K562 (cell line): Measurements from ENCODE around the gene DSCAM. TPM values are rescaled to one million over a fixed set of nuclear protein-coding genes. Genes with fewer than 3 reads are reported as not detected.

ENCODE experiments used
- ATAC-seq: fragments of 200-7000 bp; cut with Tn5 transposase; 3 replicates; pipeline ENCODE4 v1.9.1; 2020; ENCODE audit warnings: moderate library complexity
- BruUV-seq: library from RNA; stranded (reverse); fragments of 400-500 nt; replicated peaks from 2 replicates; lab custom pipeline; 2021; lab: Mats Ljungman, UMichigan
- CTCF ChIA-PET: fragments of 300-600 bp; formaldehyde crosslinking; extraction: SDS; loops from one replicate; lab custom pipeline; 2021; ENCODE audit warnings: low intra/inter-chr PET ratio; lab: Yijun Ruan, JAX
- POLR2A ChIA-PET: fragments of 300-600, 350-650 bp; sonication (Branson Sonifier 250); formaldehyde crosslinking; extraction: SDS; loops from one replicate; lab custom pipeline; 2021; ENCODE audit warnings: antibody characterized with exemption, inconsistent platforms; lab: Yijun Ruan, JAX
- DNase-seq, 4 experiments: peaks; one replicate each; pipeline versions ENCODE4 v3.0.0 to v3.0.0-alpha.2; 2011 to 2018; ENCODE audit warnings: low spot score in 3 of 4, mixed read lengths in 3 of 4; ENCODE audit errors: extremely low read depth in 1 of 4
- FAIRE-seq: peaks from 2 replicates; lab custom pipeline; 2011; peaks lifted over from hg19 to GRCh38; lab: Jason Lieb, UNC
- H2AFZ ChIP-seq: 2 replicates; pipeline ENCODE4 v1.6.0; 2011; ENCODE audit warnings: low read depth, low read length, control low read depth, inconsistent platforms
- H3K27ac ChIP-seq: fragments of 200-600 bp; 3 replicates; pipeline ENCODE4 v1.8.0; 2011; ENCODE audit warnings: low read depth, mild to moderate bottlenecking, control low read depth, inconsistent platforms, low read length, moderate library complexity, mixed read lengths; ENCODE audit errors: extremely low read depth
- H3K27me3 ChIP-seq, 2 experiments: fragments of 300-600 bp in 1 of 2; 2 replicates in 1 of 2; 3 replicates in 1 of 2; pipeline versions ENCODE4 v1.6.0 to v1.8.0; 2011; ENCODE audit warnings: inconsistent platforms in 2 of 2, low read length in 2 of 2, mild to moderate bottlenecking in 1 of 2, mixed read lengths in 1 of 2, moderate library complexity in 1 of 2; ENCODE audit not compliant: control insufficient read depth in 2 of 2, insufficient read depth in 2 of 2
- H3K36me3 ChIP-seq: fragments of 300-600 bp; 3 replicates; pipeline ENCODE4 v1.8.0; 2011; ENCODE audit warnings: mild to moderate bottlenecking, low read length, inconsistent platforms; ENCODE audit not compliant: control insufficient read depth, insufficient read depth
- H3K4me1 ChIP-seq, 2 experiments: fragments of 200-600 bp in 1 of 2; replicated peaks in 1 of 2; 2 replicates in 1 of 2; 3 replicates in 1 of 2; pipeline versions ENCODE4 v1.5.1 to v1.8.0; 2011; ENCODE audit warnings: inconsistent platforms in 2 of 2, low read length in 2 of 2, mild to moderate bottlenecking in 1 of 2, mixed read lengths in 1 of 2, moderate library complexity in 1 of 2; ENCODE audit not compliant: control insufficient read depth in 2 of 2, insufficient read depth in 2 of 2
- H3K4me2 ChIP-seq: 2 replicates; pipeline ENCODE4 v1.6.1; 2011; ENCODE audit warnings: low read length, control low read depth, inconsistent platforms, mixed read lengths; ENCODE audit not compliant: insufficient read depth
- H3K4me3 ChIP-seq: fragments of 200-600 bp; sonication (generic), shearing (Covaris generic); 2 replicates; pipeline ENCODE4 v1.5.1; 2016; ENCODE audit warnings: control low read depth, inconsistent platforms
- H3K79me2 ChIP-seq: fragments of 200-600 bp; 3 replicates; pipeline ENCODE4 v1.8.0; 2011; ENCODE audit warnings: low read length, inconsistent platforms; ENCODE audit not compliant: control insufficient read depth, insufficient read depth
- H3K9ac ChIP-seq, 2 experiments: 2 replicates each; pipeline versions ENCODE4 v1.6.0 to v1.6.1; 2011; ENCODE audit warnings: low read depth in 2 of 2, low read length in 2 of 2, control low read depth in 1 of 2, inconsistent platforms in 1 of 2, mild to moderate bottlenecking in 1 of 2, mixed read lengths in 1 of 2; ENCODE audit not compliant: insufficient read depth in 1 of 2
- H3K9me1 ChIP-seq: one replicate; pipeline ENCODE4 v1.6.0; 2011; ENCODE audit warnings: inconsistent platforms, mild to moderate bottlenecking, low read length, moderate library complexity; ENCODE audit not compliant: control insufficient read depth, insufficient read depth
- H3K9me3 ChIP-seq: replicated peaks from 2 replicates; pipeline ENCODE4 v1.5.1; 2011; ENCODE audit warnings: low read depth, low read length, inconsistent platforms; ENCODE audit not compliant: control insufficient read depth, insufficient read depth
- H4K20me1 ChIP-seq: replicated peaks from 2 replicates; pipeline ENCODE4 v1.6.1; 2011; ENCODE audit warnings: low read length, inconsistent platforms, mixed read lengths; ENCODE audit not compliant: control insufficient read depth, insufficient read depth
- CHD4 ChIP-seq: fragments of 200-600 bp; sonication (generic); IDR thresholded peaks from 3 replicates; pipeline ENCODE4 v1.6.1; 2012; ENCODE audit warnings: low read depth, mild to moderate bottlenecking, mixed read lengths, low read length, inconsistent platforms; ENCODE audit not compliant: insufficient read depth, insufficient replicate concordance, poor library complexity, severe bottlenecking
- CREM ChIP-seq: IDR thresholded peaks from 2 replicates; pipeline ENCODE4 v1.6.1; 2014; ENCODE audit warnings: antibody characterized with exemption, low read depth
- DMBX1 ChIP-seq: fragments of 250-450 bp; sonication (Bioruptor Pico); IDR thresholded peaks from 2 replicates; pipeline ENCODE4 v1.8.0; 2022; ENCODE audit warnings: inconsistent platforms, mild to moderate bottlenecking, moderate library complexity, borderline replicate concordance
- FOXJ2 ChIP-seq: fragments of 200-800 bp; sonication (Bioruptor generic); IDR thresholded peaks from 2 replicates; pipeline ENCODE4 v1.6.1; 2016; ENCODE audit warnings: missing genetic modification characterization, missing compliant biosample characterization
- JUND ChIP-seq, 2 experiments: IDR thresholded peaks; 2 replicates in 1 of 2; 3 replicates in 1 of 2; pipeline ENCODE4 v1.6.1; 2011; ENCODE audit warnings: borderline replicate concordance in 2 of 2, low read depth in 2 of 2, low read length in 2 of 2, improper control_type of control experiment in 1 of 2, missing biosample characterization in 1 of 2, missing genetic modification characterization in 1 of 2, missing genetic modification reagents in 1 of 2
- KDM1A ChIP-seq, 2 experiments: fragments of 450-650 bp; IDR thresholded peaks; 2 replicates each; pipeline ENCODE4 v1.6.1; 2016; ENCODE audit warnings: mild to moderate bottlenecking in 2 of 2
- KLF6 ChIP-seq: fragments of 250-450 bp; sonication (Bioruptor Pico); IDR thresholded peaks from 2 replicates; pipeline ENCODE4 v1.4.0; 2020; ENCODE audit warnings: mild to moderate bottlenecking, moderate library complexity, borderline replicate concordance
- MTA2 ChIP-seq: fragments of 450-650 bp; IDR thresholded peaks from 2 replicates; pipeline ENCODE4 v1.6.1; 2016; ENCODE audit warnings: low read depth
- NR4A1 ChIP-seq, 2 experiments: fragments of 250-450 bp in 1 of 2; fragments of 450-650 bp in 1 of 2; sonication (Bioruptor Pico) in 1 of 2; IDR thresholded peaks; 2 replicates each; pipeline versions ENCODE4 v1.4.0 to v1.6.1; 2016 to 2020; ENCODE audit warnings: mild to moderate bottlenecking in 2 of 2, missing compliant biosample characterization in 1 of 2, missing genetic modification characterization in 1 of 2, moderate library complexity in 1 of 2
- SIN3A ChIP-seq, 2 experiments: fragments of 150-350 bp in 1 of 2; IDR thresholded peaks; 2 replicates each; pipeline ENCODE4 v1.6.1; 2011 to 2016; ENCODE audit warnings: borderline replicate concordance in 2 of 2, low read depth in 2 of 2, low read length in 2 of 2, mild to moderate bottlenecking in 2 of 2, moderate library complexity in 2 of 2; ENCODE audit not compliant: control insufficient read depth in 1 of 2
- SUPT5H ChIP-seq: fragments of 450-650 bp; IDR thresholded peaks from 2 replicates; pipeline ENCODE4 v1.6.1; 2016
- ZNF174 ChIP-seq: fragments of 250-450 bp; sonication (Bioruptor Pico); IDR thresholded peaks from 2 replicates; pipeline ENCODE4 v1.4.0; 2020; ENCODE audit warnings: mild to moderate bottlenecking
- ZNF274 ChIP-seq: IDR thresholded peaks from 2 replicates; pipeline ENCODE4 v1.6.1; 2011; ENCODE audit warnings: low read depth, mild to moderate bottlenecking, low read length, moderate library complexity, borderline replicate concordance
- ZNF717 ChIP-seq: fragments of 250-450 bp; sonication (Bioruptor Pico); IDR thresholded peaks from 2 replicates; pipeline ENCODE4 v1.5.0; 2021
- WGBS: fragments of 100-300 bp; shearing (Covaris generic); methylation state at CpG from one replicate; pipeline ENCODE4 v1.1.6; 2016; ENCODE audit warnings: low coverage, mixed read lengths; ENCODE audit not compliant: insufficient coverage; ENCODE audit errors: missing lambda C conversion rate; 5-methylcytosine and 5-hydroxymethylcytosine counted together
- in situ Hi-C: fragments of 300-500 bp; cut with MboI; formaldehyde crosslinking; loops from 4 replicates; pipeline ENCODE4 v1.15.0; 2018; ENCODE audit warnings: inconsistent platforms, mixed read lengths
- intact Hi-C: fragments of 100-400 bp; cut with micrococcal nuclease; formaldehyde crosslinking; loops from 2 replicates; pipeline ENCODE4 v1.14.2; 2022
- polyA plus RNA-seq, 8 experiments: library from polyadenylated mRNA; depleted of rRNA in 4 of 8; stranded (reverse) in 5 of 8; unstranded in 3 of 8; fragments of >200 nt; fragmentation: Nextera tagmentation in 2 of 8; fragmentation: Illumina TruSeq in 1 of 8; extraction: Ambion mirVana in 2 of 8; extraction: Trizol in 1 of 8; gene quantifications; 2 replicates each; pipeline versions ENCODE4 v1.2.1 to v1.2.3, GENCODE V29; 2011 to 2014; ENCODE audit warnings: inconsistent platforms in 1 of 8, missing spikeins in 1 of 8
- total RNA-seq, 7 experiments: library from RNA; depleted of rRNA in 6 of 7; stranded (reverse); fragments of >200 nt in 6 of 7; fragmentation: Illumina TruSeq in 2 of 7; extraction: Trizol in 2 of 7; gene quantifications; 2 replicates each; pipeline versions ENCODE4 v1.2.1 to v1.2.3, GENCODE V29; 2011 to 2021; ENCODE audit warnings: low replicate concordance in 1 of 7
- TF ChIP-seq, protein P1 (sequence below): fragments of 200-800 bp; sonication (Bioruptor generic); IDR thresholded peaks from 2 replicates; pipeline ENCODE4 v1.6.1; 2017; ENCODE audit warnings: missing genetic modification characterization, missing compliant biosample characterization

Gene DSCAM
- total and polyA plus RNA-seq, 9 of the 15 experiments (the other 6 are each of a cell fraction or from before 2014, with no cell fraction given), result not detected

DNA sequence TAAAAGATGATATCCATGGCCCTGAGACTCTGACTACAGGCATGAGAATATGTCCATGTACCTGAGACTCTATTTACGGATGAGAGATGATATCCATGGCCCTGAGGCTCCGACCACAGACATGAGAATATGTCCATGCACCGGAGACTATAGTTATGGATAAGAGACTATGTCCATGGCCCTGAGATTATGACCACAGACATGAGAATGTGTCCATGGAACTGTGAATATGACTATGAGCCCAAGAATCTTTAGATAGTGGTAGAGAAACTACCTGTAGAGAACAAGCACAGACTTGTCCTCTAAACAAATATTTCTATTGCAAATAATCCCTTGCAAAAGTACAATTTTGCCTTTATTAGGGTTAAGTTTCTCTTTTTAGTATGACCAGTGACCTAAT, 716.5 kb downstream of the DSCAM start (continued):
- no peak for TF ChIP-seq NR4A1 (CRISPR knock-in tag; IDR thresholded peaks at IDR 0.05)
- no peak for TF ChIP-seq NR4A1 (tag; IDR thresholded peaks at IDR 0.05)

DNA sequence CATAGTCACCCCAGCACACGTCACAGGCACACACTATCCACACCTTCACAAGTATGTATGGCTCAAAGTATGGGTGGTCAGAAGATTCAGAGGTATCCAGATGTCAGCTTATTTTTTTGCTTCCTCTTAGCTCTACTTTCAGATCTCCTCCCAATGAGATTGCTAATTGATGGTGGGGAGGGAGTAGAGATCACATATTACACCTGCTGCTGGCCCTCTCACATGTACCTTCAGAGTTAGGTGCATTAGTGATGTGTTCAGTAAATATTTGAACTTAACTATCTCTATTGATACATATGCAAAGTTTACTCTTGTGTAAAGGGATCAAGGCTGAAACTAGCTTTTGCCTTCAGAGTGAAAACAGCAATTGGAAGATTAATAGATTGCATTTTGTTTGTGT, 717.1 kb downstream of the DSCAM start:
- POLR2A ChIA-PET, result interaction anchor here (0.6 kb wide), 1 partner anchor 30 kb away, joined by 5 read pairs; no protein-coding TSS in a partner anchor
- no peaks in the 10 kb centered on the region for H3K27me3 ChIP-seq
- intact Hi-C loops, result no loop called here
- H3K79me2 ChIP-seq, result no peaks in the 10 kb centered on the region
- no peak for FAIRE-seq
- no peak for ATAC-seq
- H3K9me3 ChIP-seq, result no peaks in the 10 kb centered on the region
- BruUV-seq, result no TSS peak
- no peak for DNase-seq
- no peaks in the 10 kb centered on the region for H3K9me1 ChIP-seq
- no peaks in the 10 kb centered on the region for H3K4me1 ChIP-seq
- TF ChIP-seq ZNF717 (CRISPR knock-in tag) (no peak), JUND (IDR thresholded peaks at IDR 0.05; ENCODE audit: borderline replicate concordance, low read depth, low read length) (no peak), JUND (tag; IDR thresholded peaks at IDR 0.05; ENCODE audit: borderline replicate concordance, low read depth, low read length) (no peak), ZNF274 (no peak), CREM (no peak), SIN3A (IDR thresholded peaks at IDR 0.05; ENCODE audit: borderline replicate concordance in 2 of 2, control insufficient read depth in 1 of 2, low read depth in 2 of 2, low read length in 2 of 2) (no peak), MTA2 (no peak), CHD4 (no peak), FOXJ2 (tag) (no peak), DMBX1 (CRISPR knock-in tag) (no peak), ZNF174 (CRISPR knock-in tag) (no peak), SUPT5H (no peak), KDM1A (IDR thresholded peaks at IDR 0.05) (no peak), KLF6 (CRISPR knock-in tag) (no peak)
- TF ChIP-seq, protein P1, sequence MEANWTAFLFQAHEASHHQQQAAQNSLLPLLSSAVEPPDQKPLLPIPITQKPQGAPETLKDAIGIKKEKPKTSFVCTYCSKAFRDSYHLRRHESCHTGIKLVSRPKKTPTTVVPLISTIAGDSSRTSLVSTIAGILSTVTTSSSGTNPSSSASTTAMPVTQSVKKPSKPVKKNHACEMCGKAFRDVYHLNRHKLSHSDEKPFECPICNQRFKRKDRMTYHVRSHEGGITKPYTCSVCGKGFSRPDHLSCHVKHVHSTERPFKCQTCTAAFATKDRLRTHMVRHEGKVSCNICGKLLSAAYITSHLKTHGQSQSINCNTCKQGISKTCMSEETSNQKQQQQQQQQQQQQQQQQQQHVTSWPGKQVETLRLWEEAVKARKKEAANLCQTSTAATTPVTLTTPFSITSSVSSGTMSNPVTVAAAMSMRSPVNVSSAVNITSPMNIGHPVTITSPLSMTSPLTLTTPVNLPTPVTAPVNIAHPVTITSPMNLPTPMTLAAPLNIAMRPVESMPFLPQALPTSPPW (CRISPR knock-in tag), result no peak
- TF ChIP-seq, all 486 proteins: peak for 0
- 0% methylated on average over 1 of the region's 1 CpG for WGBS
- no peaks in the 10 kb centered on the region for H3K36me3 ChIP-seq
- H2AFZ ChIP-seq, result no peak overlapping the region
- H3K4me3 ChIP-seq, result no peak overlapping the region
- H3K4me2 ChIP-seq, result no peak overlapping the region
- CTCF ChIA-PET, result no interaction called here
- no peak overlapping the region for H3K9ac ChIP-seq
- H3K27ac ChIP-seq, result no peak overlapping the region
- H4K20me1 ChIP-seq, result no peaks in the 10 kb centered on the region
- in situ Hi-C loops, result loop anchor here (10.0 kb wide), 1 partner anchor 605 kb away; no protein-coding TSS in a partner anchor
